K562 (cell line): ENCODE measurements around the gene LDAH. TPM values are rescaled to one million over a fixed set of nuclear protein-coding genes. Genes with fewer than 3 reads are reported as not detected.
A peak's percentile ranks its signal among the peaks of the same experiment; 100 is the strongest.

Experiments used
- ATAC-seq: fragments of 200-7000 bp; cut with Tn5 transposase; 3 replicates; pipeline ENCODE4 v1.9.1; 2020; ENCODE audit warnings: moderate library complexity
- BruUV-seq: library from RNA; stranded (reverse); fragments of 400-500 nt; replicated peaks from 2 replicates; lab custom pipeline; 2021; lab: Mats Ljungman, UMichigan
- CTCF ChIA-PET: fragments of 300-600 bp; formaldehyde crosslinking; extraction: SDS; loops from one replicate; lab custom pipeline; 2021; ENCODE audit warnings: low intra/inter-chr PET ratio; lab: Yijun Ruan, JAX
- POLR2A ChIA-PET: fragments of 300-600, 350-650 bp; sonication (Branson Sonifier 250); formaldehyde crosslinking; extraction: SDS; loops from one replicate; lab custom pipeline; 2021; ENCODE audit warnings: antibody characterized with exemption, inconsistent platforms; lab: Yijun Ruan, JAX
- DNase-seq, 4 experiments: peaks; one replicate each; pipeline versions ENCODE4 v3.0.0 to v3.0.0-alpha.2; 2011 to 2018; ENCODE audit warnings: low spot score in 3 of 4, mixed read lengths in 3 of 4; ENCODE audit errors: extremely low read depth in 1 of 4
- FAIRE-seq: peaks from 2 replicates; lab custom pipeline; 2011; peaks lifted over from hg19 to GRCh38; lab: Jason Lieb, UNC
- H2AFZ ChIP-seq: 2 replicates; pipeline ENCODE4 v1.6.0; 2011; ENCODE audit warnings: low read depth, low read length, control low read depth, inconsistent platforms
- H3K27ac ChIP-seq: fragments of 200-600 bp; 3 replicates; pipeline ENCODE4 v1.8.0; 2011; ENCODE audit warnings: low read depth, mild to moderate bottlenecking, control low read depth, inconsistent platforms, low read length, moderate library complexity, mixed read lengths; ENCODE audit errors: extremely low read depth
- H3K27me3 ChIP-seq, 2 experiments: fragments of 300-600 bp in 1 of 2; 2 replicates in 1 of 2; 3 replicates in 1 of 2; pipeline versions ENCODE4 v1.6.0 to v1.8.0; 2011; ENCODE audit warnings: inconsistent platforms in 2 of 2, low read length in 2 of 2, mild to moderate bottlenecking in 1 of 2, mixed read lengths in 1 of 2, moderate library complexity in 1 of 2; ENCODE audit not compliant: control insufficient read depth in 2 of 2, insufficient read depth in 2 of 2
- H3K36me3 ChIP-seq: fragments of 300-600 bp; 3 replicates; pipeline ENCODE4 v1.8.0; 2011; ENCODE audit warnings: mild to moderate bottlenecking, low read length, inconsistent platforms; ENCODE audit not compliant: control insufficient read depth, insufficient read depth
- H3K4me1 ChIP-seq, 2 experiments: fragments of 200-600 bp in 1 of 2; replicated peaks in 1 of 2; 2 replicates in 1 of 2; 3 replicates in 1 of 2; pipeline versions ENCODE4 v1.5.1 to v1.8.0; 2011; ENCODE audit warnings: inconsistent platforms in 2 of 2, low read length in 2 of 2, mild to moderate bottlenecking in 1 of 2, mixed read lengths in 1 of 2, moderate library complexity in 1 of 2; ENCODE audit not compliant: control insufficient read depth in 2 of 2, insufficient read depth in 2 of 2
- H3K4me2 ChIP-seq: 2 replicates; pipeline ENCODE4 v1.6.1; 2011; ENCODE audit warnings: low read length, control low read depth, inconsistent platforms, mixed read lengths; ENCODE audit not compliant: insufficient read depth
- H3K4me3 ChIP-seq: fragments of 200-600 bp; sonication (generic), shearing (Covaris generic); 2 replicates; pipeline ENCODE4 v1.5.1; 2016; ENCODE audit warnings: control low read depth, inconsistent platforms
- H3K79me2 ChIP-seq: fragments of 200-600 bp; 3 replicates; pipeline ENCODE4 v1.8.0; 2011; ENCODE audit warnings: low read length, inconsistent platforms; ENCODE audit not compliant: control insufficient read depth, insufficient read depth
- H3K9ac ChIP-seq, 2 experiments: 2 replicates each; pipeline versions ENCODE4 v1.6.0 to v1.6.1; 2011; ENCODE audit warnings: low read depth in 2 of 2, low read length in 2 of 2, control low read depth in 1 of 2, inconsistent platforms in 1 of 2, mild to moderate bottlenecking in 1 of 2, mixed read lengths in 1 of 2; ENCODE audit not compliant: insufficient read depth in 1 of 2
- H3K9me1 ChIP-seq: one replicate; pipeline ENCODE4 v1.6.0; 2011; ENCODE audit warnings: inconsistent platforms, mild to moderate bottlenecking, low read length, moderate library complexity; ENCODE audit not compliant: control insufficient read depth, insufficient read depth
- H3K9me3 ChIP-seq: replicated peaks from 2 replicates; pipeline ENCODE4 v1.5.1; 2011; ENCODE audit warnings: low read depth, low read length, inconsistent platforms; ENCODE audit not compliant: control insufficient read depth, insufficient read depth
- H4K20me1 ChIP-seq: replicated peaks from 2 replicates; pipeline ENCODE4 v1.6.1; 2011; ENCODE audit warnings: low read length, inconsistent platforms, mixed read lengths; ENCODE audit not compliant: control insufficient read depth, insufficient read depth
- ETS2 ChIP-seq: IDR thresholded peaks from 2 replicates; pipeline ENCODE4 v1.6.1; 2016; ENCODE audit warnings: borderline replicate concordance, missing genetic modification characterization, mild to moderate bottlenecking, moderate library complexity, missing compliant biosample characterization; ENCODE audit not compliant: poor library complexity, severe bottlenecking
- NCOR1 ChIP-seq: fragments of 450-650 bp; IDR thresholded peaks from 2 replicates; pipeline ENCODE4 v1.6.1; 2016; ENCODE audit warnings: mild to moderate bottlenecking, moderate library complexity
- RFX1 ChIP-seq: fragments of 450-650 bp; IDR thresholded peaks from 2 replicates; pipeline ENCODE4 v1.6.1; 2016; ENCODE audit warnings: mild to moderate bottlenecking, moderate library complexity
- SMC3 ChIP-seq: conservative IDR thresholded peaks from 2 replicates; pipeline ENCODE4 v1.6.1; 2011; ENCODE audit warnings: low read depth, low read length, improper control_type of control experiment; ENCODE audit not compliant: insufficient read depth
- SRSF7 ChIP-seq: fragments of 200-400 bp; formaldehyde crosslinking; optimal IDR thresholded peaks from 2 replicates; pipeline ENCODE3; 2017; ENCODE audit warnings: mild to moderate bottlenecking, low read depth, low read length
- TCF3 ChIP-seq: sonication (generic); formaldehyde crosslinking; IDR thresholded peaks from 2 replicates; pipeline ENCODE4 v1.4.0; 2020; ENCODE audit warnings: mild to moderate bottlenecking, missing genetic modification reagents
- ZBED1 ChIP-seq: IDR thresholded peaks from 2 replicates; pipeline ENCODE4 v1.6.1; 2014
- ZNF384 ChIP-seq: IDR thresholded peaks from 2 replicates; pipeline ENCODE4 v1.6.1; 2012; ENCODE audit warnings: low read depth, low read length, improper control_type of control experiment
- WGBS: fragments of 100-300 bp; shearing (Covaris generic); methylation state at CpG from one replicate; pipeline ENCODE4 v1.1.6; 2016; ENCODE audit warnings: low coverage, mixed read lengths; ENCODE audit not compliant: insufficient coverage; ENCODE audit errors: missing lambda C conversion rate; 5-methylcytosine and 5-hydroxymethylcytosine counted together
- in situ Hi-C: fragments of 300-500 bp; cut with MboI; formaldehyde crosslinking; loops from 4 replicates; pipeline ENCODE4 v1.15.0; 2018; ENCODE audit warnings: inconsistent platforms, mixed read lengths
- intact Hi-C: fragments of 100-400 bp; cut with micrococcal nuclease; formaldehyde crosslinking; loops from 2 replicates; pipeline ENCODE4 v1.14.2; 2022
- polyA plus RNA-seq, 8 experiments: library from polyadenylated mRNA; depleted of rRNA in 4 of 8; stranded (reverse) in 5 of 8; unstranded in 3 of 8; fragments of >200 nt; fragmentation: Nextera tagmentation in 2 of 8; fragmentation: Illumina TruSeq in 1 of 8; extraction: Ambion mirVana in 2 of 8; extraction: Trizol in 1 of 8; gene quantifications; 2 replicates each; pipeline versions ENCODE4 v1.2.1 to v1.2.3, GENCODE V29; 2011 to 2014; ENCODE audit warnings: inconsistent platforms in 1 of 8, missing spikeins in 1 of 8
- total RNA-seq, 7 experiments: library from RNA; depleted of rRNA in 6 of 7; stranded (reverse); fragments of >200 nt in 6 of 7; fragmentation: Illumina TruSeq in 2 of 7; extraction: Trizol in 2 of 7; gene quantifications; 2 replicates each; pipeline versions ENCODE4 v1.2.1 to v1.2.3, GENCODE V29; 2011 to 2021; ENCODE audit warnings: low replicate concordance in 1 of 7
- TF ChIP-seq, protein P1 (sequence below): fragments of 250-450 bp; sonication (Bioruptor Pico); IDR thresholded peaks from 2 replicates; pipeline ENCODE4 v1.5.0; 2022; ENCODE audit warnings: mild to moderate bottlenecking
- TF ChIP-seq, protein P2 (sequence below): sonication (generic); IDR thresholded peaks from 2 replicates; pipeline ENCODE4 v1.6.1; 2016

Gene LDAH
- total and polyA plus RNA-seq, 9 of the 15 experiments (the other 6 are each of a cell fraction or from before 2014, with no cell fraction given) = 22.3 to 60.1 (median 40.0) TPM

DNA sequence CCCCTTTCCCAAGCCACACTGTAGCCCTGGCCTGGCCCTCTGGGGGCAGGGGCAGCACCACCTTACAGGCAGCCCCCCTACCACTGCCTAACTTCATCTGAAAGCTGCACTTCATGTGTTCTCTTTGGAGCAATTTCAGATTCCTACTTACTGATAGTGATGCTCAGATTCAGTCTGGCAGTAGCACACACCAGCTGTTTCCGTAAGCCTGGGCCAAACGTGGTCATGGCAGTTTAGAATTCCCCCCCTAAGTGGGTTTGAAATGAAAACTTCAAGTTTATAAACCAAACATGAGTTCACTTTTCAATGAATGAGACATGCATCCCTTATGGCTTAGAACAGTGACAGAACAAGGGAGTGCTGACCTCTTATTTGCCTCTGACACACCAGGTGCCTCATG, 126.5 kb downstream of the LDAH start (continued):
- TF ChIP-seq, protein P1, sequence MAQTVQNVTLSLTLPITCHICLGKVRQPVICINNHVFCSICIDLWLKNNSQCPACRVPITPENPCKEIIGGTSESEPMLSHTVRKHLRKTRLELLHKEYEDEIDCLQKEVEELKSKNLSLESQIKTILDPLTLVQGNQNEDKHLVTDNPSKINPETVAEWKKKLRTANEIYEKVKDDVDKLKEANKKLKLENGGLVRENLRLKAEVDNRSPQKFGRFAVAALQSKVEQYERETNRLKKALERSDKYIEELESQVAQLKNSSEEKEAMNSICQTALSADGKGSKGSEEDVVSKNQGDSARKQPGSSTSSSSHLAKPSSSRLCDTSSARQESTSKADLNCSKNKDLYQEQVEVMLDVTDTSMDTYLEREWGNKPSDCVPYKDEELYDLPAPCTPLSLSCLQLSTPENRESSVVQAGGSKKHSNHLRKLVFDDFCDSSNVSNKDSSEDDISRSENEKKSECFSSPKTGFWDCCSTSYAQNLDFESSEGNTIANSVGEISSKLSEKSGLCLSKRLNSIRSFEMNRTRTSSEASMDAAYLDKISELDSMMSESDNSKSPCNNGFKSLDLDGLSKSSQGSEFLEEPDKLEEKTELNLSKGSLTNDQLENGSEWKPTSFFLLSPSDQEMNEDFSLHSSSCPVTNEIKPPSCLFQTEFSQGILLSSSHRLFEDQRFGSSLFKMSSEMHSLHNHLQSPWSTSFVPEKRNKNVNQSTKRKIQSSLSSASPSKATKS (CRISPR knock-in tag) = no peak
- no peak for TF ChIP-seq SRSF7
- no peak for TF ChIP-seq ZBED1
- no peak for TF ChIP-seq ZNF384
- no peak for TF ChIP-seq ETS2 (tag)
- TF ChIP-seq, all 486 proteins: peak for 0

DNA sequence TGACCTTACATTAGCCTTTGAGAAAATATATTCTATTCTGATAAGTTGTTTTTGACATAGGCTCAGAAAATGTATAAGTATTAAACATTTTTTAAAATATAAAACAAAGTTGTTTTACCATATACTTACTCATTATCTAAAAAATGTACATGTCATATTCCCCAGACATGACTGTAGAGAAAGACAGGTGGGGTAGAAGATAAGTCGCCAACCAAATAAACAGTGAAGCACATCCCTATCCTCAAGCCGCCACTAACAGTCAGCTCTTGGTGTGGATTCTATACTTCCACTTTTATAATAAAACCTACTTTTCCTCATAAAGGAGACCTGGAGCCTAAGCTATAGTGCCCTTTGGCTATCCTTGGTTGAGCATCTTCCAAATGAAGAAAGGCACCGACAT, 129.6 kb downstream of the LDAH start:
- Histone ChIP-seq H3K4me3 (no peak overlapping the region), H3K79me2 (no peaks in the 10 kb centered on the region), H3K4me2 (peak overlapping the region; percentile 23; the same call in 1 of the 2 replicates), H3K9me3 (no peaks in the 10 kb centered on the region), H3K9ac (no peak overlapping the region), H3K4me1 (peaks cover 0 to 4% of the 10 kb centered on the region in 2 experiments; a peak in 2 of 5 replicates), H2AFZ (no peak overlapping the region), H3K27ac (no peak overlapping the region), H3K9me1 (no peaks in the 10 kb centered on the region), H3K36me3 (peaks cover 36% of the 10 kb centered on the region; the same call in 2 of the 3 replicates), H4K20me1 (no peaks in the 10 kb centered on the region), H3K27me3 (no peaks in the 10 kb centered on the region)
- TF ChIP-seq NCOR1 (peak; percentile 10; the same call in 1 of the 2 replicates), TCF3 (peak; percentile 61), SMC3 (no peak), RFX1 (no peak)
- TF ChIP-seq, protein P2, sequence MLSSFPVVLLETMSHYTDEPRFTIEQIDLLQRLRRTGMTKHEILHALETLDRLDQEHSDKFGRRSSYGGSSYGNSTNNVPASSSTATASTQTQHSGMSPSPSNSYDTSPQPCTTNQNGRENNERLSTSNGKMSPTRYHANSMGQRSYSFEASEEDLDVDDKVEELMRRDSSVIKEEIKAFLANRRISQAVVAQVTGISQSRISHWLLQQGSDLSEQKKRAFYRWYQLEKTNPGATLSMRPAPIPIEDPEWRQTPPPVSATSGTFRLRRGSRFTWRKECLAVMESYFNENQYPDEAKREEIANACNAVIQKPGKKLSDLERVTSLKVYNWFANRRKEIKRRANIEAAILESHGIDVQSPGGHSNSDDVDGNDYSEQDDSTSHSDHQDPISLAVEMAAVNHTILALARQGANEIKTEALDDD = no peak
- FAIRE-seq (no peak), DNase-seq (no peak), ATAC-seq (peak; percentile 67)
- POLR2A ChIA-PET = interaction anchor here (1.1 to 1.4 kb wide), 2 partner anchors 15 to 18 kb away, joined by 3 to 4 read pairs; no protein-coding TSS in a partner anchor
- BruUV-seq = no TSS peak
- intact Hi-C loops = no loop called here
- in situ Hi-C loops = no loop called here
- WGBS = 39% methylated on average over 3 of the region's 3 CpGs
- CTCF ChIA-PET = no interaction called here
